ENCODE results near the gene TADA3. TPM values are rescaled to one million over a fixed set of nuclear protein-coding genes. Genes with fewer than 3 reads are reported as not detected.

Gene TADA3
- total and polyA plus RNA-seq, 9 donors = 45.5 to 77.9 (median 60.3) TPM

- Histone ChIP-seq H3K36me3 (no peaks in the 10 kb centered on the region), H3K27me3 (no peaks in the 10 kb centered on the region), H3K4me3 (peak within 1 kb of the TSS; percentile 57), H3K27ac (peak within 1 kb of the TSS; percentile 74 to 92), H3K4me1 (ENCODE audit: insufficient read depth) (peaks cover 6% of the 10 kb centered on the region), H3K9me3 (no peaks in the 10 kb centered on the region)
- peak; percentile 87 to 91 (median 88) for DNase-seq
- intact Hi-C loops (cut with DNase I) = loop anchor here in 2 of 4 donors (2.0 kb wide), 1 partner anchor 23 kb away; the partner anchor contains the start of genes ARPC4 (in 2 of the 2) and TADA3 (in 2 of the 2)
- TF ChIP-seq POLR2A (IDR thresholded peaks at IDR 0.05) = peak; percentile 88
- TF ChIP-seq EP300 (IDR thresholded peaks at IDR 0.05) = no peak
- WGBS, 3 donors = 1% methylated on average over 28 to 49 of the region's 49 CpGs
Observed at GRCh38 chr3:9769426-9770275, 22.6 kb downstream of the TADA3 start, which contains the start of gene CAMK1. TSS of gene CAMK1 (minus strand) at chr3:9769947. CDS start at chr3:9767749, 2,198 bp downstream.

- 46 to 51% (median 47%) methylated on average over 5 of the region's 5 CpGs for WGBS, 3 donors
- H3K4me3 ChIP-seq = peak overlapping the region; percentile 57
- peak overlapping the region; percentile 74 to 92 for H3K27ac ChIP-seq
- DNase-seq = no peak
- intact Hi-C loops (cut with DNase I) = no loop called here
- H3K4me1 ChIP-seq (ENCODE audit: insufficient read depth) = peaks cover 6% of the 10 kb centered on the region
- no peaks in the 10 kb centered on the region for H3K27me3 ChIP-seq
- no peaks in the 10 kb centered on the region for H3K36me3 ChIP-seq
- H3K9me3 ChIP-seq = no peaks in the 10 kb centered on the region
- TF ChIP-seq EP300 (IDR thresholded peaks at IDR 0.05) (no peak), POLR2A (IDR thresholded peaks at IDR 0.05) (no peak), CTCF (IDR thresholded peaks at IDR 0.05) (no peak)
Observed at GRCh38 chr3:9769012-9769411, 23.3 kb downstream of the TADA3 start.

- Histone ChIP-seq H3K4me3 (no peak overlapping the region), H3K27ac (peak overlapping the region; percentile 74 to 92), H3K27me3 (no peaks in the 10 kb centered on the region)
Observed at GRCh38 chr3:9768141-9768775, 24.0 kb downstream of the TADA3 start.

GRCh38 chr3:9767418-9767817 lies 24.9 kb downstream of the TADA3 start:
- Histone ChIP-seq H3K36me3 (no peaks in the 10 kb centered on the region), H3K27ac (no peak overlapping the region), H3K4me3 (no peak overlapping the region), H3K27me3 (no peaks in the 10 kb centered on the region), H3K4me1 (ENCODE audit: insufficient read depth) (peaks cover 6% of the 10 kb centered on the region), H3K9me3 (no peaks in the 10 kb centered on the region)
- 59 to 66% (median 65%) methylated on average over 7 of the region's 7 CpGs for WGBS, 3 donors
- DNase-seq = no peak
- intact Hi-C loops (cut with DNase I) = no loop called here
- no peak for TF ChIP-seq EP300 (IDR thresholded peaks at IDR 0.05)
- TF ChIP-seq CTCF (IDR thresholded peaks at IDR 0.05) = no peak
- TF ChIP-seq POLR2A (IDR thresholded peaks at IDR 0.05) = no peak

More at GRCh38 chr3:9768141-9768775, 24.0 kb downstream of the TADA3 start:
- no peaks in the 10 kb centered on the region for H3K36me3 ChIP-seq
- peaks cover 6% of the 10 kb centered on the region for H3K4me1 ChIP-seq (ENCODE audit: insufficient read depth)
- TF ChIP-seq CTCF (IDR thresholded peaks at IDR 0.05) (no peak), EP300 (IDR thresholded peaks at IDR 0.05) (no peak), POLR2A (IDR thresholded peaks at IDR 0.05) (no peak)
- intact Hi-C loops (cut with DNase I) = no loop called here
- H3K9me3 ChIP-seq = no peaks in the 10 kb centered on the region
- no peak for DNase-seq
- WGBS, 3 donors = 35 to 37% (median 36%) methylated on average over 6 of the region's 6 CpGs
